HG03354 (cell line): ENCODE measurements around the gene TRIM46.

Source experiments
- ATAC-seq: cut with Tn5 transposase; IDR thresholded peaks from one replicate; pipeline ENCODE4 v1.9.1; 2021; ENCODE audit warnings: mild to moderate bottlenecking; ENCODE audit not compliant: unreplicated experiment, poor library complexity, severe bottlenecking

The TRIM46 gene

DNA sequence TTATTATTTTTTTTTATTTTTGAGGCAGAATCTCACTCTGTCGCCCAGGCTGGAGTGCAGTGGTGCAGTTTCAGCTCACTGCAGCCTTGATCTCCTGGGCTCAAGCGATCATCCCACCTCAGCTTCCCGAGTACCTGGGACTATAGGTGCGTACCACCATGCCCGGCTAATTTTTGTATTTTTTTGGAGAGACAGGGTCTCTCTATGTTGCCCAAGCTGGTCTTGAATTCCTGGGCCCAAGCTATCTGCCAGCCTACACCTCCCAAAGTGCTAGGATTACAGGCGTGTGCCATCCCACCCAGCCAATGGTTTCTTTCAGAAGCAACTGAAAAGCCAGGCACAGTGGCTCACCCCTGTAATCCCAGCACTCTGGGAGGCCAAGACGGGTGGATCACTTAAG, 2.8 kb upstream of the TRIM46 start:
- ATAC-seq: no peak

DNA sequence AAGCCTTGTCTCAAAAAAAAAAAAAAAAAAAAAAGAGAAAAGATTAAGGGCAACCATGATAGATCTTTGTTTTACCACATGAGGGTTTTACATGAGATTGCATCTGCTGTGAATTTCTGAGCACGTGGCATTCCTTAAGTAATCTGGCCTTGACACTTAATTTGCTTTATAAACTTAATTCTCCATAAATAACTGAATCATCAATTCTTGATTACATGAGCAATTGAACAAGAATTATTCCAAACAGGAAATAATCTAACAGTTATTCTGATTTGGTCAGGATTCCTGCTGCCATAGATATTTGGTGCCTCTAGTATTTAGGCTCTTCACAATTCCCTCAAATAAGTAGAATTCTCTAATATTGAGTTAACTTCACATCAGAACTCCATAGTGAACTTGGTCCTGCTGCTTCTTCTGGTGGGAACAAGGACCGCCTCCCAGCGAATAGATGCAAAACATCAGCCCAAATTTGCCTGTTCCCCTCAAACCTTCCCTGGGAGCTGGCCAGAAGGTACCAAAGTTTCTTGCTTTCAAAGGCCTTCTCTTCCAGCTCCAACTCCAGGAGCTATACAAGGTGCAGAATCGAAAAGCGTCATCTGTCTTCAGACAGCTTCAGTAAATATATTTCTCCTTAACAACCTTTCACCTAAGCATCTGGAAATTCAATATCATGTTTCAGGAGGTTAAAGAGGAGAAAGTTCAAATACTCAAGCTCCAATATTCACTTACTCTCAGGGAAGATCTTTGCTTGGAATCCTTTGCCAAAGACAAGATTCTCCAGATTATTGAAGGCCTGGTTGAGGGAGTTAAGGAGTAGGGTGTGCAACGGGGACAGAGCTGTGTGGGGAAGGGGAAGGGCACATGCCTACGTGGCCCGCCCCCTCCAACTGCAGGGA, 1.6 kb upstream of the TRIM46 start:
- peak; percentile 25 for ATAC-seq

- peak; percentile 77 for ATAC-seq
These were observed 744 bp upstream of the TRIM46 start, which contains the start of gene KRTCAP2 for GRCh38 chr1:155172732-155173477. Gene KRTCAP2 (minus strand): TSS chr1:155173304. CDS start chr1:155173224, 80 bp downstream.

DNA sequence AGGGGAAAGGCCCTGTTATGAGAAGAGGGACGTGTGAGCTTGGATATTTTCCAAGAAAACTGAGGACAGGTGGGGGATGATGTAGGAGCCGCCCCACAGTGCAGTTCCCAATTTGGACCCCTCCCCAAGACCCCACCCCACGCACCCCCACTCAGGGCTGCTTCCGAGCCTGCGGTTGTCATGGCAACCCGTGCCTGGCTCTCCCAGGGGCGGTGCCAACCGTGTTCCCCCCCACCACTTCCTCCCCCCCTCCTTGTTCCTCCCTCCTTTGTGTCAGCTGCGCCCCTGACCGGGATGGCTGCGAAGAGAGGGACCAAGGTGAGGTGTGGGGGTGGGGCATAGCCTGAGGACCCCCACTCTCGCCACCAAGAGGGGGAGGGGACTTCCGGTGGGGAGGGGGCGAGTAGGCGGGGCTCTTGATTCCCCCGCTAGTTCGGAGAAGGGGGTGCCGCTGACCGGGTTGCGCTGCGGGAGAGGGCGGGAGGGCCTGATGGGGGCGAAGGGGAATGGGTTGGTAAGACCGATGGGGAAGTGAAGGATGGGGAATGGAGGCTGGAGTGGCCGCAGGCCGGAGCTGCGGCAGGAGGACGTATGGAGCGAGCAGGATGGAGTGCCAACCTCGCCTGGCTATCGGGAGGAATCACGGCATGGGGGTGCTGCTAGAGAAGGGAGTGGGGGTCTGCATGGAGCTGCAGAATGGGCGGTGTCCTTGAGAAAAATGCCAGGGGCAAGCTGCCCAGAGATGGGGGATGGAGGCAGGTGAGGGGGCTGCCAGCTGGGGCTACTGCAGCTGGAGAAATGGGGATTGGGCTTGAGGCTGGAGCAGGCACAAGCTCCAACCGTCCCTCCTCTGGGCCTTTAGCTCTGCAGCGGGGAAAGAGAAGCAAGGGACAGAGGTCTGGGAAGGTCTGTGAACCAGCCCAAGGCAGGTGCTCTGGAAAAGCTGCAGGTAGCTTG, 953 bp downstream of the TRIM46 start:
- ATAC-seq: no peak

DNA sequence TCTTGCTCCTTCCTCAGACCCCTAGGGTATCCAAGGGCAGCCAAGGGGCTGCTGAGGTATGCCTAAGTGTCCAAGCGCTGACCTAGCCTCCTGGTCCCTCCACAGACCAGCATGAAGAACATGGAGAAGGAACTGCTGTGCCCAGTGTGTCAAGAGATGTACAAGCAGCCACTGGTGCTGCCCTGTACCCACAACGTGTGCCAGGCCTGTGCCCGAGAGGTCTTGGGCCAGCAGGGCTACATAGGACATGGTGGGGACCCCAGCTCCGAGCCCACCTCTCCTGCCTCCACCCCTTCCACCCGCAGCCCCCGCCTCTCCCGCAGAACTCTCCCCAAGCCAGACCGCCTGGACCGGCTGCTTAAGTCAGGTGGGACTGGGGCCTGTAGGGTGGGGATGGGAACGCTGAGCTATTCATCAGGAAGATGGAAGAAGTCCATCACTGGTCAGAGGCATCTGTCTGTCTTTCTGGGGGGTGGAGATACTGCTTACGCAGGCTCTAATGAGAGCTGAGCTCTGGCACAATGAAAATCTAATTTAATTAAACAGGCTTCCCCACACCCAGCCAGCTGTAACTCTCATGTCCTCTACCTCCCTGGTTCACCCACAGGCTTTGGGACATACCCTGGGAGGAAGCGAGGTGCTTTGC, 1.8 kb downstream of the TRIM46 start:
- no peak for ATAC-seq

DNA sequence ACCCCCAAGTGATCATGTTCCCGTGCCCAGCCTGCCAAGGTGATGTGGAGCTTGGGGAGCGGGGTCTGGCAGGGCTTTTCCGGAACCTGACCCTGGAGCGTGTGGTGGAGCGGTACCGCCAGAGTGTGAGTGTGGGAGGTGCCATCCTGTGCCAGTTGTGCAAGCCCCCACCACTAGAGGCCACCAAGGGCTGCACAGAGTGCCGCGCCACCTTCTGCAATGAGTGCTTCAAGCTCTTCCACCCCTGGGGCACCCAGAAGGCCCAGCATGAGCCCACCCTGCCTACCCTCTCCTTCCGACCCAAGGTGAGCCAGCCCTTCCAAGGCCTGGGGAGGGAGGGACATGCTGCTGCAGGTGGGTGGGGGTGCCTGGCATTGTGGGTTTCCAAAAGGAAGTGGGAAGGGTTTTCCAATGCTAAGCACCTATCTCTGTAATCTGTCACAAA, 2.3 kb downstream of the TRIM46 start:
- no peak for ATAC-seq

GRCh38 chr1:155176544-155177071, 3.0 kb downstream of the TRIM46 start:
- no peak for ATAC-seq

GRCh38 chr1:155177192-155177917, 3.7 kb downstream of the TRIM46 start:
- no peak for ATAC-seq

GRCh38 chr1:155177918-155178281, 4.3 kb downstream of the TRIM46 start:
- ATAC-seq: no peak

DNA sequence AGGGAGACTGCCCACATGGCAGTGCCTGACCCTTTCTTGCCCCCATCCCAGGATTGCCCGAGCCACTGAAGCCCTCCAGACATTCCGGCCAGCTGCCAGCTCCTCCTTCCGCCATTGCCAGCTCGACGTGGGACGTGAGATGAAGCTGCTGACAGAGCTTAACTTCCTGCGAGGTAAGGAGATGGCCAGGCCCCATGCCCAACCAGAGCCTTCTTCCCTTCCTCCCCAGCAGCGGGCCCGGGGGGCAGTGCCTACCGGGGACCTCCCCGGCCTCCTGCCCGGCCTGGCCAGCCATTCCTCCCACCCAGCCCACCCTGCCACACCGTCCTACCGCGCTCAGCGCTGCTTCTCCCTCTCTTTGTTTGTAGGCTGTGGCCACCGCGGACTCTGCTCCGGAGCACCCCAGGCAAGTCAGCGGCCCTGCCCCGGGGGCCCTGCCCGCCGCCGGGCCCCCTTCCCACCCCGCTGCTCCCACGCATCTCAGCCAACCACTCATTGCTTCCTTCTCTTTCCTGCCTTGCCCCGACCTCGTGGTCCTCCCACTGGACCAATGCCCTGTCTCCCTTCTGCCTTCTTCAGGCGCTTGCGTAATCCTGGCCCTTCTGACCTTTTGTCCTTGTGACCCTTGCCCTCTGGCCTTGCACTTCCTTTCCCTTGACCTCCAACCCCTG, 4.9 kb downstream of the TRIM46 start:
- no peak for ATAC-seq

DNA sequence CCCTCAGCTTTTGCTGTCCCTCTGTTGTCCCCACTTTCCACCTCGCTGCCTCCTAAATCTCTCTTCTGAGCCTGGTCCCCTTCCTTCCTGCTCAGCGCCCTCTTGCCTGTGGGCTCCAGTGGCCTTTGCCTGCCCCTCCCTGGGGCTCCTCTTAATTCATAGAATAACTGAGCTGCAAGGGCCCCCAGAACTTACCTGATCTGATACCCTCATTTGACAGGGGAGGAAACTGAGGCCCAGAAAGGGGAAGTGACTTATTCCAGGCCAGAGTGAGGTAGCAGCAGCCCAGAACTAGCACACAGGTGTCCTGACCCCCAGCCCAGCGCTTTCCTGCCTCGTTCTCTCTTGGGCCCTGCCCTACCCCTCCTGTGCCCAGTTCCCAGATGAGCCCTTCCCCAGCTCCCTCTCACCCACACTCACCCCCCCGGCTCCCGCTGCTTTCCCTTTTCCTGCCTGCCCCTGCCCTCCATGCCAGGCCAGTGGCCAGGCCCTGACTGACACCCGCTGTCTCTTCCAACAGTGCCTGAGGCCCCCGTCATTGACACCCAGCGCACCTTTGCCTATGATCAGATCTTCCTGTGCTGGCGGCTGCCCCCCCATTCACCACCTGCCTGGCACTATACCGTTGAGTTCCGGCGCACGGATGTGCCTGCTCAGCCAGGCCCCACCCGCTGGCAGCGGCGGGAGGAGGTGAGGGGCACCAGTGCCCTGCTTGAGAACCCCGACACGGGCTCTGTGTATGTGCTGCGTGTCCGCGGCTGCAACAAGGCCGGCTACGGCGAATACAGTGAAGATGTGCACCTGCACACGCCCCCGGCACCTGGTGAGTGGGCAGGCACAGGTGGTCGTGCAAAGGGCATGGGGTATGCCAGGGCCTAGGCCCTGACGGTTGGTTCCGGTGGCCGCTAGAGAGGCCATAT, 5.7 kb downstream of the TRIM46 start:
- no peak for ATAC-seq

- ATAC-seq: no peak
These were observed 7.9 kb downstream of the TRIM46 start for GRCh38 chr1:155181371-155182051.

DNA sequence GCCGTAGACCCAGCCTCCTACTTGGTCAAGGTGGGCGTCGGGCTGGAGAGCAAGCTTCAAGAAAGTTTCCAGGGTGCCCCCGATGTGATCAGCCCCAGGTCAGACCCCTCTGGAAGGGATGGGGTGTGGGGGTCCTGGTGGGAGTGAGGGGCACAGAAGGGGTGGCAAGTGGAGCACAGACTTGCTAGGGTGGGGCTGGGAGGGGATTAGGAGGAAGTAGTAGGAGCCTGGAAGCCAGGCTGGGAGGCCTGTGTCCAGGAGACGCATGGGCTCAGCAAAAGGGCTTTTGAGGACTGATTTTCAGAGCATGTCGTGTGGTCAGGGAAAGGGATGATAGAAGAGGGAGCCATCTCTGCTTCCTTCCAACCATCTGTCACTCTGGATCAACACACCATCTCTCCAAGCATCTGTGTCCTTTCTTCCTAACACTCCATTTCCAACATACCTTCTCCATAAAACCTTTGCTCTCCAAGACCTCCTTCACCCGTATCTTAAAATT, 8.5 kb downstream of the TRIM46 start:
- no peak for ATAC-seq

- no peak for ATAC-seq
These were observed 10.1 kb downstream of the TRIM46 start for GRCh38 chr1:155183775-155184221.

DNA sequence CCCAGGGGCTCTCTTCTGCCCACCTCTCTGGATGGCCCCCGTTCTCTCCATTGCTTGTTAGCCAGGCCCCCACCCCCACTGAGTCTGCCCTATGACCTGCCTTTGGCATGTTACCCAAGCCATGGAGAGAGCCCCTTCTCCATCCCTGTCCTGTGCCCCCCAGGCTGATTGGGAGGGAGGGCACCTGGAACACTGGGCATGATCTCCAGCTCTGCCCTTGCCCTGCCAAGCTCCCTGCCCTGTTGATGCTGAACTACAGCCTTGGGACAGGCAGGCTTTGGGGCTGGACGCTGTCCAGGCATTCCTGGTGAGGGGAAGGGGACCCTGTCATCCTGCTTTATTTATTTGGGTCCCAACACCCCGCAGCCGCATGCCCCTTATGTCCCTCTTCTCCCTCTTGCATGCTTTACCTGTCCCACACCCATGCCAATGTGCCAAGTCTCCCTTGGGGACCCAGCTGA, 10.7 kb downstream of the TRIM46 start:
- no peak for ATAC-seq
